T-cell (primary cell): ENCODE results near the gene TMEM151B. TPM values are rescaled to one million over a fixed set of nuclear protein-coding genes. Genes with fewer than 3 reads are reported as not detected.
"Not testable (repeated sequence)": the region's sequence is repeated elsewhere in the genome, so short reads cannot be mapped to it uniquely, and the experiment has no call there.

Experiments used
- ATAC-seq, 4 experiments: fragments of 200-7000 bp in 3 of 4; fragments of 150-1000 bp in 1 of 4; cut with Tn5 transposase; replicated peaks in 1 of 4; 1 replicate in 3 of 4; 2 replicates in 1 of 4; pipeline ENCODE4 v1.10.0; 2021; ENCODE audit warnings: moderate library complexity in 3 of 4, mild to moderate bottlenecking in 2 of 4, moderate number of reproducible peaks in 1 of 4
- CTCF ChIA-PET, 2 donors: fragments of 300-600 bp; sonication (Branson Sonifier 250); formaldehyde crosslinking; loops; one replicate each; lab custom pipeline; 2022; ENCODE audit warnings: antibody characterized with exemption in 2 of 2; lab: Charles Lee
- POLR2A ChIA-PET, 2 donors: fragments of 300-600 bp; sonication (Branson Sonifier 250); formaldehyde crosslinking; loops; one replicate each; lab custom pipeline; 2022; ENCODE audit warnings: antibody characterized with exemption in 2 of 2; lab: Charles Lee
- DNase-seq, 35 experiments: peaks; one replicate each; pipeline versions ENCODE4 v3.0.0 to v3.0.0-alpha.2; 2013 to 2023
- H3K27ac ChIP-seq: one replicate; pipeline ENCODE4 v1.5.1; 2013; ENCODE audit warnings: low read length
- H3K27me3 ChIP-seq, 2 experiments: replicated peaks in 1 of 2; 1 replicate in 1 of 2; 2 replicates in 1 of 2; pipeline versions ENCODE4 v1.6.1 to v1.7.0; 2013; ENCODE audit warnings: low read length in 1 of 2, mixed read lengths in 1 of 2; ENCODE audit not compliant: control insufficient read depth in 2 of 2, insufficient read depth in 2 of 2; ENCODE audit errors: extremely low read depth in 1 of 2
- H3K36me3 ChIP-seq, 2 donors: 1 replicate in 1 of 2; 2 replicates in 1 of 2; pipeline versions ENCODE4 v1.6.1 to v1.7.0; 2013; ENCODE audit warnings: low read length in 1 of 2; ENCODE audit not compliant: control insufficient read depth in 2 of 2, insufficient read depth in 1 of 2; ENCODE audit errors: extremely low read depth in 1 of 2
- H3K4me1 ChIP-seq, 2 experiments: 1 replicate in 1 of 2; 2 replicates in 1 of 2; pipeline versions ENCODE4 v1.6.1 to v1.7.0; 2013; ENCODE audit warnings: low read length in 2 of 2, mixed read lengths in 1 of 2; ENCODE audit not compliant: insufficient read depth in 2 of 2, control insufficient read depth in 1 of 2; ENCODE audit errors: extremely low read depth in 1 of 2
- H3K4me3 ChIP-seq, 2 donors: 1 replicate in 1 of 2; 2 replicates in 1 of 2; pipeline versions ENCODE4 v1.5.1 to v1.7.0; 2013; ENCODE audit warnings: mild to moderate bottlenecking in 2 of 2, low read length in 1 of 2, moderate library complexity in 1 of 2; ENCODE audit not compliant: control insufficient read depth in 1 of 2; ENCODE audit errors: extremely low read depth in 1 of 2
- H3K9me3 ChIP-seq: 2 replicates; pipeline ENCODE4 v1.7.0; 2013
- H3K27ac Mint-ChIP-seq, 2 donors: one replicate each; pipeline ENCODE4 v1.8.0; 2020 to 2021; ENCODE audit warnings: mild to moderate bottlenecking in 2 of 2, mixed read lengths in 2 of 2
- H3K27me3 Mint-ChIP-seq, 2 donors: one replicate each; pipeline ENCODE4 v1.8.0; 2021 to 2022; ENCODE audit warnings: mixed read lengths in 2 of 2
- H3K36me3 Mint-ChIP-seq: one replicate; pipeline ENCODE4 v1.8.0; 2021; ENCODE audit warnings: mixed read lengths
- H3K4me1 Mint-ChIP-seq, 3 donors: one replicate each; pipeline ENCODE4 v1.8.0; 2020 to 2022; ENCODE audit warnings: mixed read lengths in 3 of 3, mild to moderate bottlenecking in 1 of 3
- H3K4me3 Mint-ChIP-seq, 3 donors: one replicate each; pipeline ENCODE4 v1.8.0; 2020 to 2022; ENCODE audit warnings: mild to moderate bottlenecking in 3 of 3, mixed read lengths in 3 of 3, moderate library complexity in 3 of 3
- H3K9me3 Mint-ChIP-seq, 3 donors: one replicate each; pipeline ENCODE4 v1.8.0; 2020 to 2022; ENCODE audit warnings: mixed read lengths in 3 of 3
- WGBS: methylation state at CpG from one replicate; pipeline ENCODE4 v1.1.5; 2013; ENCODE audit warnings: missing lambda C conversion rate; ENCODE audit not compliant: insufficient coverage; 5-methylcytosine and 5-hydroxymethylcytosine counted together
- total RNA-seq, 35 experiments: library from RNA in 6 of 35; stranded (reverse) in 6 of 35; fragments of 120-200 nt in 1 of 35; gene quantifications; one replicate each; pipeline versions ENCODE4 v1.2.1 to v1.2.4 and lab custom pipeline; 2013 to 2026

The TMEM151B gene
- total RNA-seq, 5 donors from 2014 or later (not counting 1 experiment from before 2014, with no cell fraction given), result 0.13 to 0.18 (median 0.14) TPM; not detected in 2

- H3K9me3 ChIP-seq, result no peaks in the 10 kb centered on the region
- no peak overlapping the region for H3K4me3 Mint-ChIP-seq
- H3K4me1 ChIP-seq, result peaks cover 5 to 18% of the 10 kb centered on the region in 2 experiments
- peaks cover 6 to 67% of the 10 kb centered on the region in 2 donors for H3K36me3 ChIP-seq
- no peaks in the 10 kb centered on the region for H3K27me3 Mint-ChIP-seq
- CTCF ChIA-PET, result interaction anchor here (0.7 to 1.0 kb wide), 3 partner anchors 27 to 159 kb away, joined by 3 to 4 read pairs (median 3); partner anchors contain the start of gene TMEM151B (in 1 of the 2)
- H3K4me3 ChIP-seq, result no peak overlapping the region
- no peak for ATAC-seq
- H3K27ac ChIP-seq, result no peak overlapping the region
- no peak for DNase-seq
- H3K36me3 Mint-ChIP-seq, result peaks cover 47% of the 10 kb centered on the region
- peaks cover 20 to 22% (median 22%) of the 10 kb centered on the region in 3 donors for H3K4me1 Mint-ChIP-seq
- POLR2A ChIA-PET, result no interaction called here
- H3K9me3 Mint-ChIP-seq, result no peaks in the 10 kb centered on the region
- no peak overlapping the region for H3K27ac Mint-ChIP-seq
- H3K27me3 ChIP-seq, result no peaks in the 10 kb centered on the region
These were observed 39.4 kb downstream of the TMEM151B start for GRCh38 chr6:44309631-44310030.

GRCh38 chr6:44310241-44310640 is 40.0 kb downstream of the TMEM151B start:
- DNase-seq (no peak), ATAC-seq (no peak)
- Histone ChIP-seq H3K4me3 (no peak overlapping the region), H3K36me3 (peaks cover 6 to 61% of the 10 kb centered on the region in 2 donors), H3K27ac (no peak overlapping the region), H3K9me3 (no peaks in the 10 kb centered on the region), H3K4me1 (peaks cover 5 to 18% of the 10 kb centered on the region in 2 experiments), H3K27me3 (no peaks in the 10 kb centered on the region)
- Mint-ChIP-seq H3K9me3 (no peaks in the 10 kb centered on the region), H3K4me3 (peak overlapping the region in 1 of 3 donors; percentile 28), H3K27me3 (no peaks in the 10 kb centered on the region), H3K36me3 (peaks cover 42% of the 10 kb centered on the region), H3K4me1 (peaks cover 20 to 22% (median 22%) of the 10 kb centered on the region in 3 donors), H3K27ac (no peak overlapping the region)
- CTCF ChIA-PET, result no interaction called here
- WGBS, result 88% methylated on average over 2 of the region's 3 CpGs
- POLR2A ChIA-PET, result no interaction called here

GRCh38 chr6:44311304-44311703 is 41.1 kb downstream of the TMEM151B start:
- Histone ChIP-seq H3K27ac (no peak overlapping the region), H3K4me3 (no peak overlapping the region), H3K36me3 (peaks cover 6 to 51% of the 10 kb centered on the region in 2 donors), H3K27me3 (peaks cover 0 to 1% of the 10 kb centered on the region in 2 experiments), H3K4me1 (peaks cover 5 to 18% of the 10 kb centered on the region in 2 experiments), H3K9me3 (no peaks in the 10 kb centered on the region)
- H3K4me3 Mint-ChIP-seq, result peak overlapping the region; percentile 97 to 99 (median 98)
- CTCF ChIA-PET, result interaction anchor here (0.8 to 1.0 kb wide), 2 partner anchors 10 to 90 kb away, joined by 3 read pairs; no protein-coding TSS in a partner anchor
- WGBS, result 60% methylated on average over 2 of the region's 2 CpGs
- peaks cover 35% of the 10 kb centered on the region for H3K36me3 Mint-ChIP-seq
- POLR2A ChIA-PET, result no interaction called here
- DNase-seq (no peak), ATAC-seq (no peak)
- peaks cover 20 to 22% (median 22%) of the 10 kb centered on the region in 3 donors for H3K4me1 Mint-ChIP-seq
- no peaks in the 10 kb centered on the region for H3K27me3 Mint-ChIP-seq
- no peak overlapping the region for H3K27ac Mint-ChIP-seq
- H3K9me3 Mint-ChIP-seq, result no peaks in the 10 kb centered on the region

- ATAC-seq (no peak), DNase-seq (no peak)
- WGBS, result no CpG with 5 or more reads among the region's 3 CpGs
- Mint-ChIP-seq H3K4me3 (peak overlapping the region; percentile 97 to 99 (median 98)), H3K9me3 (no peaks in the 10 kb centered on the region), H3K4me1 (peaks cover 20 to 22% (median 22%) of the 10 kb centered on the region in 3 donors), H3K27me3 (no peaks in the 10 kb centered on the region), H3K36me3 (peaks cover 33% of the 10 kb centered on the region), H3K27ac (peak overlapping the region in 1 of 2 donors; percentile 65)
- no peak overlapping the region for H3K4me3 ChIP-seq
- H3K27me3 ChIP-seq, result peaks cover 0 to 6% of the 10 kb centered on the region in 2 experiments
- ChIA-PET POLR2A (no interaction called here), CTCF (interaction anchor here in 1 of 2 donors (1.4 kb wide), 1 partner anchor 45 kb away, joined by 3 read pairs; no protein-coding TSS in a partner anchor)
- H3K9me3 ChIP-seq, result no peaks in the 10 kb centered on the region
- H3K36me3 ChIP-seq, result peaks cover 6 to 47% of the 10 kb centered on the region in 2 donors
- no peak overlapping the region for H3K27ac ChIP-seq
- peaks cover 5 to 18% of the 10 kb centered on the region in 2 experiments for H3K4me1 ChIP-seq
These were observed 41.5 kb downstream of the TMEM151B start for GRCh38 chr6:44311767-44312166.

GRCh38 chr6:44312901-44313788 is 42.9 kb downstream of the TMEM151B start, which contains the start of gene AARS2:
TSS of gene AARS2 (minus strand) at chr6:44313347. CDS start at chr6:44313323, 24 bp downstream.
- DNase-seq (peak; percentile 71 to 94 (median 87)), ATAC-seq (peak; percentile 90 to 98 (median 96))
- Histone ChIP-seq H3K4me3 (peak within 1 kb of the TSS; percentile 88 to 91), H3K27ac (peak within 1 kb of the TSS; percentile 78), H3K36me3 (peaks cover 6 to 33% of the 10 kb centered on the region in 2 donors), H3K27me3 (peaks cover 0 to 9% of the 10 kb centered on the region in 2 experiments), H3K4me1 (peaks cover 5 to 18% of the 10 kb centered on the region in 2 experiments), H3K9me3 (no peaks in the 10 kb centered on the region)
- H3K9me3 Mint-ChIP-seq, result no peaks in the 10 kb centered on the region
- WGBS, result under 1% methylated on average over 49 of the region's 52 CpGs
- CTCF ChIA-PET, result interaction anchor here in 1 of 2 donors (0.5 to 1.4 kb wide), 9 partner anchors 8 to 684 kb away, joined by 3 to 5 read pairs (median 3); partner anchors contain the start of gene CDC5L
- POLR2A ChIA-PET, result no interaction called here
- peaks cover 22% of the 10 kb centered on the region for H3K36me3 Mint-ChIP-seq
- H3K27ac Mint-ChIP-seq, result peak within 1 kb of the TSS; percentile 92
- peaks cover 20 to 22% (median 22%) of the 10 kb centered on the region in 3 donors for H3K4me1 Mint-ChIP-seq
- peaks cover 3 to 11% of the 10 kb centered on the region in 2 donors for H3K27me3 Mint-ChIP-seq
- H3K4me3 Mint-ChIP-seq, result peak within 1 kb of the TSS; percentile 97 to 99 (median 98)

- 80% methylated on average over 2 of the region's 8 CpGs for WGBS
- peak overlapping the region in 2 of 3 donors; percentile 4 to 31 for H3K4me3 Mint-ChIP-seq
These were observed 44.4 kb downstream of the TMEM151B start for GRCh38 chr6:44314657-44315056.

More at GRCh38 chr6:44314657-44315056, 44.4 kb downstream of the TMEM151B start:
- Mint-ChIP-seq H3K36me3 (peaks cover 13% of the 10 kb centered on the region), H3K27me3 (peaks cover 18 to 25% of the 10 kb centered on the region in 2 donors), H3K4me1 (peaks cover 20 to 22% (median 22%) of the 10 kb centered on the region in 3 donors)
- CTCF ChIA-PET, result interaction anchor here (0.6 to 1.2 kb wide), 4 partner anchors 10 to 199 kb away, joined by 3 read pairs; no protein-coding TSS in a partner anchor
- H3K9me3 Mint-ChIP-seq, POLR2A ChIA-PET, H3K4me3 ChIP-seq, H3K27ac ChIP-seq, H3K9me3 ChIP-seq, H3K27ac Mint-ChIP-seq, ATAC-seq, DNase-seq: not testable (repeated sequence)
- peaks cover 0 to 23% of the 10 kb centered on the region in 2 donors for H3K36me3 ChIP-seq
- peaks cover 4 to 13% of the 10 kb centered on the region in 2 experiments for H3K27me3 ChIP-seq
- H3K4me1 ChIP-seq, result peaks cover 5 to 18% of the 10 kb centered on the region in 2 experiments
